ENCODE measurements around the gene SORCS2. TPM values are rescaled to one million over a fixed set of nuclear protein-coding genes. Genes with fewer than 3 reads are reported as not detected.

SORCS2 gene
- polyA plus RNA-seq, 3 donors: 0.46 to 0.55 TPM; not detected in 1

DNA sequence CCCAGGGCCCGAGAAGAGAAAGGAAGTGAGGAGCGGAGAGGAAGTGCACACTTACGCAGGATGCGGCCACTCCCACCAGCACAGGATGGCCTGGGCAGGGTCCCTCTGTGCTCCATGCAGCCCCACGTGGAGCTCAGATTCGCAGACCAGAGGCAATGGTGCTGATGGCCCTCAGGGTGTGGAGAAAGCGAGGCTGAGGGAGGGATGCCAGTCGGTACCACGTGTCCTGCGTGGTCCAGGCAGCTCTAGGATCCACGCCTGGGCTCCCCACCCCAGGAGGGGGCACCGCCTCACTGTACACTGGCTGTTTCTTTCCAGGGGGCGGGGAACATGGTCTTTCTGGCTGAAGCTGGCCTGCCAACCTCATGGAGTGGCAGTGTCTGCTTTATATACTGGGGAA lies 505.5 kb downstream of the SORCS2 start:
- Histone ChIP-seq H3K36me3 (replicated peaks in 1 of 2; ENCODE audit: control insufficient read depth in 1 of 2, insufficient read depth in 2 of 2, low read length in 2 of 2) (no peaks in the 10 kb centered on the region), H3K27ac (ENCODE audit: low read depth in 1 of 2, low read length in 2 of 2) (no peak overlapping the region), H3K4me1 (ENCODE audit: control insufficient read depth in 1 of 2, insufficient read depth in 2 of 2, low read length in 2 of 2) (peaks cover 4 to 5% of the 10 kb centered on the region in 2 donors), H3K4me2 (replicated peaks; ENCODE audit: extremely low read depth, low read length, poor library complexity, severe bottlenecking) (no peak overlapping the region), H2AFZ (ENCODE audit: insufficient read depth, low read depth, low read length, poor library complexity, severe bottlenecking) (no peak overlapping the region), H3K9ac (ENCODE audit: insufficient read depth, low read length, poor library complexity, severe bottlenecking) (no peak overlapping the region), H3K79me2 (ENCODE audit: insufficient read depth, low read length) (no peaks in the 10 kb centered on the region), H3K9me3 (replicated peaks in 1 of 2; ENCODE audit: control insufficient read depth in 1 of 2, insufficient read depth in 1 of 2, low read length in 2 of 2) (no peaks in the 10 kb centered on the region), H3K4me3 (replicated peaks in 1 of 3; ENCODE audit: low read depth in 2 of 3, low read length in 3 of 3) (no peak overlapping the region), H4K20me1 (ENCODE audit: insufficient read depth, low read length) (no peaks in the 10 kb centered on the region), H3K27me3 (ENCODE audit: control insufficient read depth in 2 of 2, insufficient read depth in 2 of 2, low read length in 2 of 2) (no peaks in the 10 kb centered on the region)
- no peak overlapping the region for H3K4me3 Mint-ChIP-seq
- no peak overlapping the region for H3K27ac Mint-ChIP-seq
- 54% methylated on average over 8 of the region's 13 CpGs for WGBS (ENCODE audit: insufficient coverage)
- H3K36me3 Mint-ChIP-seq: peaks cover 0 to 2% of the 10 kb centered on the region in 2 donors
- peaks cover 17 to 27% (median 22%) of the 10 kb centered on the region in 3 donors for H3K27me3 Mint-ChIP-seq (ENCODE audit: low read depth in 3 of 3)
- intact Hi-C loops (cut with micrococcal nuclease): no loop called here
- no peak for DNase-seq
- peaks cover 11% of the 10 kb centered on the region for H3K4me1 Mint-ChIP-seq
- H3K9me3 Mint-ChIP-seq: peaks cover 0 to 2% (median 0%) of the 10 kb centered on the region in 7 donors
- TF ChIP-seq, protein P1, sequence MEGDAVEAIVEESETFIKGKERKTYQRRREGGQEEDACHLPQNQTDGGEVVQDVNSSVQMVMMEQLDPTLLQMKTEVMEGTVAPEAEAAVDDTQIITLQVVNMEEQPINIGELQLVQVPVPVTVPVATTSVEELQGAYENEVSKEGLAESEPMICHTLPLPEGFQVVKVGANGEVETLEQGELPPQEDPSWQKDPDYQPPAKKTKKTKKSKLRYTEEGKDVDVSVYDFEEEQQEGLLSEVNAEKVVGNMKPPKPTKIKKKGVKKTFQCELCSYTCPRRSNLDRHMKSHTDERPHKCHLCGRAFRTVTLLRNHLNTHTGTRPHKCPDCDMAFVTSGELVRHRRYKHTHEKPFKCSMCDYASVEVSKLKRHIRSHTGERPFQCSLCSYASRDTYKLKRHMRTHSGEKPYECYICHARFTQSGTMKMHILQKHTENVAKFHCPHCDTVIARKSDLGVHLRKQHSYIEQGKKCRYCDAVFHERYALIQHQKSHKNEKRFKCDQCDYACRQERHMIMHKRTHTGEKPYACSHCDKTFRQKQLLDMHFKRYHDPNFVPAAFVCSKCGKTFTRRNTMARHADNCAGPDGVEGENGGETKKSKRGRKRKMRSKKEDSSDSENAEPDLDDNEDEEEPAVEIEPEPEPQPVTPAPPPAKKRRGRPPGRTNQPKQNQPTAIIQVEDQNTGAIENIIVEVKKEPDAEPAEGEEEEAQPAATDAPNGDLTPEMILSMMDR (IDR thresholded peaks at IDR 0.05): no peak

DNA sequence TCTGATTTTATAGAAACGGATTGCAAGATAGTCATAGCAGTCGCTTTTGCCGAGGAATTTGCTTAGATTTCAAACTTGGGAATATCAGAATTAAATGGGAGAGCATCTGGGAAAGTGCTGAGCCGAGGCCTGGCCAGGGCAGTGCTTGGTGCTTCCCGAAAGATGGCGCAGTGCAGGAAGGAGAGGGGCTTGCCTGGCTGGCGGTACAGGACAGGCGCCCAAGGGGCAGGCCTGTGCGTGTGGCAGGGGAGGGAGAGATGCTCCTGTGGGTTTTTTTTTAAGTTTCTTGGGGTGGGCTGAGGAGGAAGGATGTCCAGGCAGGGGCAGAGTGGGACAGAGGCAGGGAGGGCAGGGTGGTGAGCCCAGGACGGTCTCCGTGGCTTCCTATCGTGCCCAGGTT lies 506.2 kb downstream of the SORCS2 start:
- peaks cover 17 to 27% (median 22%) of the 10 kb centered on the region in 3 donors for H3K27me3 Mint-ChIP-seq (ENCODE audit: low read depth in 3 of 3)
- H3K4me1 ChIP-seq (ENCODE audit: control insufficient read depth in 1 of 2, insufficient read depth in 2 of 2, low read length in 2 of 2): peaks cover 4 to 5% of the 10 kb centered on the region in 2 donors
- H3K9me3 Mint-ChIP-seq: peaks cover 0 to 2% (median 0%) of the 10 kb centered on the region in 7 donors
- H4K20me1 ChIP-seq (ENCODE audit: insufficient read depth, low read length): no peaks in the 10 kb centered on the region
- no peak overlapping the region for H3K27ac ChIP-seq (ENCODE audit: low read depth in 1 of 2, low read length in 2 of 2)
- H3K36me3 Mint-ChIP-seq: peaks cover 0 to 2% of the 10 kb centered on the region in 2 donors
- no peak overlapping the region for H3K4me2 ChIP-seq (replicated peaks; ENCODE audit: extremely low read depth, low read length, poor library complexity, severe bottlenecking)
- peaks cover 11% of the 10 kb centered on the region for H3K4me1 Mint-ChIP-seq
- H3K79me2 ChIP-seq (ENCODE audit: insufficient read depth, low read length): no peaks in the 10 kb centered on the region
- H3K4me3 Mint-ChIP-seq: peak overlapping the region in 1 of 2 donors; percentile 42
- DNase-seq: no peak
- no peak overlapping the region for H3K27ac Mint-ChIP-seq
- H3K36me3 ChIP-seq (replicated peaks in 1 of 2; ENCODE audit: control insufficient read depth in 1 of 2, insufficient read depth in 2 of 2, low read length in 2 of 2): no peaks in the 10 kb centered on the region
- H2AFZ ChIP-seq (ENCODE audit: insufficient read depth, low read depth, low read length, poor library complexity, severe bottlenecking): no peak overlapping the region
- no peaks in the 10 kb centered on the region for H3K27me3 ChIP-seq (ENCODE audit: control insufficient read depth in 2 of 2, insufficient read depth in 2 of 2, low read length in 2 of 2)
- H3K4me3 ChIP-seq (replicated peaks in 1 of 3; ENCODE audit: low read depth in 2 of 3, low read length in 3 of 3): no peak overlapping the region
- 36% methylated on average over 9 of the region's 12 CpGs for WGBS (ENCODE audit: insufficient coverage)
- intact Hi-C loops (cut with micrococcal nuclease): no loop called here
- TF ChIP-seq, protein P1 (IDR thresholded peaks at IDR 0.05): no peak
- H3K9ac ChIP-seq (ENCODE audit: insufficient read depth, low read length, poor library complexity, severe bottlenecking): no peak overlapping the region
- no peaks in the 10 kb centered on the region for H3K9me3 ChIP-seq (replicated peaks in 1 of 2; ENCODE audit: control insufficient read depth in 1 of 2, insufficient read depth in 1 of 2, low read length in 2 of 2)

Data from CD14-positive monocyte (primary cell).